H1 (cell line): ENCODE results near the gene CXCR5.

ENCODE experiments used
- CHD1 ChIP-seq: IDR thresholded peaks from 2 replicates; pipeline ENCODE4 v1.6.1; 2012; ENCODE audit warnings: low read depth, low read length, improper control_type of control experiment
- CTCF ChIP-seq, 3 experiments: IDR thresholded peaks; 1 replicate in 2 of 3; 2 replicates in 1 of 3; pipeline versions ENCODE4 v1.5.1 to v1.6.1; 2011; ENCODE audit warnings: low read length in 3 of 3, mild to moderate bottlenecking in 3 of 3, inconsistent platforms in 2 of 3, low read depth in 1 of 3, moderate library complexity in 1 of 3; ENCODE audit not compliant: insufficient read depth in 1 of 3; ENCODE audit errors: control extremely low read depth in 1 of 3

- no peak for TF ChIP-seq CHD1
- TF ChIP-seq CTCF (IDR thresholded peaks at IDR 0.05; ENCODE audit: control extremely low read depth in 1 of 3, insufficient read depth in 1 of 3, low read depth in 1 of 3, low read length in 3 of 3): no peak
These were observed 7.4 kb upstream of the CXCR5 start for GRCh38 chr11:118876286-118876685.
